Skin of body (tissue), 2 donors: Measurements from ENCODE around the gene ATP5ME. TPM values are rescaled to one million over a fixed set of nuclear protein-coding genes. Genes with fewer than 3 reads are reported as not detected.

Source experiments
- DNase-seq: peaks from one replicate; lab custom pipeline; 2025; lab: John Stamatoyannopoulos, UW
- total RNA-seq: library from RNA; depleted of rRNA; stranded (reverse); fragments of >200 nt; gene quantifications from one replicate; pipeline ENCODE4 v1.2.3, GENCODE V29; 2014

Gene ATP5ME
- total RNA-seq, 1 donor from 2014 or later: 178 TPM

GRCh38 chr4:684623-685327, 10.7 kb upstream of the ATP5ME start:
- no peak for DNase-seq

GRCh38 chr4:683982-684622, 10.0 kb upstream of the ATP5ME start:
- DNase-seq: peak; percentile 35

- DNase-seq: no peak
These were observed 9.3 kb upstream of the ATP5ME start for GRCh38 chr4:683247-683897.

GRCh38 chr4:682490-683172, 8.6 kb upstream of the ATP5ME start:
- DNase-seq: no peak

- no peak for DNase-seq
These were observed 7.8 kb upstream of the ATP5ME start for GRCh38 chr4:681736-682451.

- DNase-seq: no peak
These were observed 7.0 kb upstream of the ATP5ME start for GRCh38 chr4:680928-681645.

- DNase-seq: no peak
These were observed 6.5 kb upstream of the ATP5ME start for GRCh38 chr4:680551-680927.

- DNase-seq: no peak
These were observed 6.0 kb upstream of the ATP5ME start for GRCh38 chr4:680091-680490.

GRCh38 chr4:679629-680028, 5.6 kb upstream of the ATP5ME start:
- no peak for DNase-seq

- DNase-seq: no peak
These were observed 5.0 kb upstream of the ATP5ME start for GRCh38 chr4:679104-679481.

- DNase-seq: no peak
These were observed 4.4 kb upstream of the ATP5ME start for GRCh38 chr4:678331-679103.

- no peak for DNase-seq
These were observed 3.6 kb upstream of the ATP5ME start for GRCh38 chr4:677431-678293.

- no peak for DNase-seq
These were observed 2.8 kb upstream of the ATP5ME start for GRCh38 chr4:676871-677235.

GRCh38 chr4:675980-676870, 2.1 kb upstream of the ATP5ME start:
- no peak for DNase-seq

- no peak for DNase-seq
These were observed 1.2 kb upstream of the ATP5ME start for GRCh38 chr4:675036-675882.

GRCh38 chr4:673349-674091, 556 bp downstream of the ATP5ME start:
- no peak for DNase-seq

- no peak for DNase-seq
These were observed 2.3 kb downstream of the ATP5ME start for GRCh38 chr4:671769-672168.
